ENCODE measurements around the gene PCP4.

Gene PCP4

GRCh38 chr21:39915881-39916280, 48.6 kb downstream of the PCP4 start:
- in situ Hi-C loops (cut with MboI; ENCODE audit: low sequenced_read_pairs): no loop called here

- in situ Hi-C loops (cut with MboI; ENCODE audit: low sequenced_read_pairs): no loop called here
Observed at GRCh38 chr21:39918558-39918957, 51.3 kb downstream of the PCP4 start.

- in situ Hi-C loops (cut with MboI; ENCODE audit: low sequenced_read_pairs): no loop called here
Observed at GRCh38 chr21:39923476-39923875, 56.2 kb downstream of the PCP4 start.

- in situ Hi-C loops (cut with MboI; ENCODE audit: low sequenced_read_pairs): no loop called here
Observed at GRCh38 chr21:39924577-39925308, 57.5 kb downstream of the PCP4 start.

- in situ Hi-C loops (cut with MboI; ENCODE audit: low sequenced_read_pairs): no loop called here
Observed at GRCh38 chr21:39927304-39927886, 60.2 kb downstream of the PCP4 start.

- in situ Hi-C loops (cut with MboI; ENCODE audit: low sequenced_read_pairs): no loop called here
Observed at GRCh38 chr21:39932335-39932734, 65.1 kb downstream of the PCP4 start.

- in situ Hi-C loops (cut with MboI; ENCODE audit: low sequenced_read_pairs): no loop called here
Observed at GRCh38 chr21:39934895-39935294, 67.7 kb downstream of the PCP4 start.

GRCh38 chr21:39935716-39936115, 68.5 kb downstream of the PCP4 start:
- in situ Hi-C loops (cut with MboI; ENCODE audit: low sequenced_read_pairs): no loop called here

- in situ Hi-C loops (cut with MboI; ENCODE audit: low sequenced_read_pairs): no loop called here
Observed at GRCh38 chr21:39938086-39938625, 70.9 kb downstream of the PCP4 start.

- in situ Hi-C loops (cut with MboI; ENCODE audit: low sequenced_read_pairs): no loop called here
Observed at GRCh38 chr21:39946199-39946598, 79.0 kb downstream of the PCP4 start.

- in situ Hi-C loops (cut with MboI; ENCODE audit: low sequenced_read_pairs): no loop called here
Observed at GRCh38 chr21:39947031-39947430, 79.8 kb downstream of the PCP4 start.

GRCh38 chr21:39951183-39952101, 84.2 kb downstream of the PCP4 start:
- in situ Hi-C loops (cut with MboI; ENCODE audit: low sequenced_read_pairs): no loop called here

- in situ Hi-C loops (cut with MboI; ENCODE audit: low sequenced_read_pairs): no loop called here
Observed at GRCh38 chr21:39952265-39952664, 85.0 kb downstream of the PCP4 start.

- in situ Hi-C loops (cut with MboI; ENCODE audit: low sequenced_read_pairs): no loop called here
Observed at GRCh38 chr21:39954570-39954969, 87.3 kb downstream of the PCP4 start.

GRCh38 chr21:39955326-39955725, 88.1 kb downstream of the PCP4 start:
- in situ Hi-C loops (cut with MboI; ENCODE audit: low sequenced_read_pairs): no loop called here

- in situ Hi-C loops (cut with MboI; ENCODE audit: low sequenced_read_pairs): no loop called here
Observed at GRCh38 chr21:39956586-39956985, 89.3 kb downstream of the PCP4 start.

GRCh38 chr21:39958731-39959130, 91.5 kb downstream of the PCP4 start:
- in situ Hi-C loops (cut with MboI; ENCODE audit: low sequenced_read_pairs): no loop called here

GRCh38 chr21:39961251-39961650, 94.0 kb downstream of the PCP4 start:
- in situ Hi-C loops (cut with MboI; ENCODE audit: low sequenced_read_pairs): no loop called here

- in situ Hi-C loops (cut with MboI; ENCODE audit: low sequenced_read_pairs): no loop called here
Observed at GRCh38 chr21:39965026-39965425, 97.8 kb downstream of the PCP4 start.

GRCh38 chr21:39966786-39967185, 99.5 kb downstream of the PCP4 start:
- in situ Hi-C loops (cut with MboI; ENCODE audit: low sequenced_read_pairs): no loop called here

GRCh38 chr21:39968010-39968409, 100.8 kb downstream of the PCP4 start:
- in situ Hi-C loops (cut with MboI; ENCODE audit: low sequenced_read_pairs): no loop called here

Data from HL-60/S4 treated with phorbol 12-myristate 13-acetate at 8.2 ng/mL for 4 days and 3 days (cell line).